NCI-H446 treated with DMSO at 0.1 percent for 48 hours (cell line): ENCODE results near the gene SUPT7L.

Experiments used
- DNase-seq: peaks from one replicate; lab custom pipeline; 2025; lab: John Stamatoyannopoulos, UW

SUPT7L gene

GRCh38 chr2:27663285-27664153, at the start of gene SUPT7L, which contains the start of gene SLC4A1AP:
Gene SUPT7L, minus strand, starts transcription at chr2:27663614. Its CDS starts 1,422 bp downstream, at chr2:27662192.
Gene SLC4A1AP, plus strand, starts transcription at chr2:27663889. Its CDS starts 26 bp downstream, at chr2:27663915.
- DNase-seq, result peak; percentile 77

GRCh38 chr2:27713201-27713600, 49.8 kb upstream of the SUPT7L start:
- no peak for DNase-seq

GRCh38 chr2:27712522-27712921, 49.1 kb upstream of the SUPT7L start:
- DNase-seq, result no peak

- DNase-seq, result no peak
Measured at GRCh38 chr2:27711804-27712203, 48.4 kb upstream of the SUPT7L start.

GRCh38 chr2:27710640-27711430, 47.4 kb upstream of the SUPT7L start:
- DNase-seq, result no peak

- DNase-seq, result no peak
Measured at GRCh38 chr2:27709960-27710575, 46.7 kb upstream of the SUPT7L start.

- DNase-seq, result no peak
Measured at GRCh38 chr2:27709326-27709725, 45.9 kb upstream of the SUPT7L start.

- no peak for DNase-seq
Measured at GRCh38 chr2:27708666-27709065, 45.3 kb upstream of the SUPT7L start.

GRCh38 chr2:27708257-27708654, 44.8 kb upstream of the SUPT7L start:
- no peak for DNase-seq

GRCh38 chr2:27707462-27708256, 44.2 kb upstream of the SUPT7L start:
- no peak for DNase-seq

- DNase-seq, result peak; percentile 76
Measured at GRCh38 chr2:27705851-27706622, 42.6 kb upstream of the SUPT7L start.

GRCh38 chr2:27704342-27704876, 41.0 kb upstream of the SUPT7L start:
- no peak for DNase-seq

GRCh38 chr2:27703638-27704341, 40.4 kb upstream of the SUPT7L start:
- DNase-seq, result peak; percentile 23

- no peak for DNase-seq
Measured at GRCh38 chr2:27702302-27702701, 38.9 kb upstream of the SUPT7L start.

- DNase-seq, result no peak
Measured at GRCh38 chr2:27701676-27702075, 38.3 kb upstream of the SUPT7L start.

GRCh38 chr2:27697660-27698059, 34.2 kb upstream of the SUPT7L start:
- no peak for DNase-seq

GRCh38 chr2:27690052-27690451, 26.6 kb upstream of the SUPT7L start:
- no peak for DNase-seq

GRCh38 chr2:27689424-27689823, 26.0 kb upstream of the SUPT7L start:
- DNase-seq, result no peak

- no peak for DNase-seq
Measured at GRCh38 chr2:27687232-27687631, 23.8 kb upstream of the SUPT7L start.

- no peak for DNase-seq
Measured at GRCh38 chr2:27685577-27685976, 22.2 kb upstream of the SUPT7L start.
